Measurements from ENCODE around the gene TMEM131L.

TMEM131L gene

DNA sequence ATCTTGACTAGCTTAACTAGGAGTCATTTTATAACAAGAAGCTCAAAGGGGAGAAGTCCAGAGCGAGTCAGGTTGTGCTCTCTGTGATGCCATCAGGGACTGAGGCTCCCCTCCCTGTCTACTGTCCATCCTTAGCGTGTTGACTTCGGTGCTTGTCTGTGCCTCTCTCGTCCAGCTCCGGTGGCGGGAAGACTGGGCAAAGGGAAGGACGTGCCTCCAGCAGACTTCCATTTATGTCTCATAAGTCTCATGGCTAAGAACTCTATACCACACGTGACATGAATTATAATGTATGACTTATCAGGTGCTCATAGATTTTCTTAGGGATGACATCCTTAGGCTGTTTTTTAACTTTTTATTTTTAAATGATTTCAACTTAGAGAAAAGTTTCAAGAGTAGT, 125.3 kb downstream of the TMEM131L start:
- no peak for DNase-seq
- Histone ChIP-seq H4K20me1 (ENCODE audit: insufficient read depth, low read length) (no peaks in the 10 kb centered on the region), H3K9me2 (replicated peaks; ENCODE audit: insufficient read depth, low read length) (no peaks in the 10 kb centered on the region), H3K4me2 (ENCODE audit: low read depth, low read length) (no peak overlapping the region), H3K9ac (ENCODE audit: low read length) (no peak overlapping the region), H3K27me3 (replicated peaks; ENCODE audit: insufficient read depth, low read length) (no peaks in the 10 kb centered on the region), H3K4me3 (ENCODE audit: low read length) (no peak overlapping the region), H3F3A (ENCODE audit: insufficient read depth, low read length) (no peaks in the 10 kb centered on the region), H3K4me1 (ENCODE audit: low read length) (no peaks in the 10 kb centered on the region), H2AFZ (ENCODE audit: low read length) (no peak overlapping the region), H3K79me2 (ENCODE audit: low read length) (no peaks in the 10 kb centered on the region), H3K27ac (ENCODE audit: low read length) (no peak overlapping the region), H3K36me3 (replicated peaks; ENCODE audit: insufficient read depth, low read length) (no peaks in the 10 kb centered on the region), H3K9me3 (replicated peaks; ENCODE audit: insufficient read depth, low read length) (no peaks in the 10 kb centered on the region)
- TF ChIP-seq EZH2phosphoT487 (IDR thresholded peaks at IDR 0.05; ENCODE audit: low read length) (no peak), EZH2 (optimal IDR thresholded peaks at IDR 0.05; ENCODE audit: low read depth, low read length) (no peak)
- TF ChIP-seq, protein P1, sequence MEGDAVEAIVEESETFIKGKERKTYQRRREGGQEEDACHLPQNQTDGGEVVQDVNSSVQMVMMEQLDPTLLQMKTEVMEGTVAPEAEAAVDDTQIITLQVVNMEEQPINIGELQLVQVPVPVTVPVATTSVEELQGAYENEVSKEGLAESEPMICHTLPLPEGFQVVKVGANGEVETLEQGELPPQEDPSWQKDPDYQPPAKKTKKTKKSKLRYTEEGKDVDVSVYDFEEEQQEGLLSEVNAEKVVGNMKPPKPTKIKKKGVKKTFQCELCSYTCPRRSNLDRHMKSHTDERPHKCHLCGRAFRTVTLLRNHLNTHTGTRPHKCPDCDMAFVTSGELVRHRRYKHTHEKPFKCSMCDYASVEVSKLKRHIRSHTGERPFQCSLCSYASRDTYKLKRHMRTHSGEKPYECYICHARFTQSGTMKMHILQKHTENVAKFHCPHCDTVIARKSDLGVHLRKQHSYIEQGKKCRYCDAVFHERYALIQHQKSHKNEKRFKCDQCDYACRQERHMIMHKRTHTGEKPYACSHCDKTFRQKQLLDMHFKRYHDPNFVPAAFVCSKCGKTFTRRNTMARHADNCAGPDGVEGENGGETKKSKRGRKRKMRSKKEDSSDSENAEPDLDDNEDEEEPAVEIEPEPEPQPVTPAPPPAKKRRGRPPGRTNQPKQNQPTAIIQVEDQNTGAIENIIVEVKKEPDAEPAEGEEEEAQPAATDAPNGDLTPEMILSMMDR (IDR thresholded peaks at IDR 0.05; ENCODE audit: low read length): no peak

GRCh38 chr4:153592064-153592463, 125.9 kb downstream of the TMEM131L start:
- no peak overlapping the region for H3K9ac ChIP-seq (ENCODE audit: low read length)
- no peaks in the 10 kb centered on the region for H3K9me2 ChIP-seq (replicated peaks; ENCODE audit: insufficient read depth, low read length)
- no peak overlapping the region for H3K4me3 ChIP-seq (ENCODE audit: low read length)
- no peaks in the 10 kb centered on the region for H3K79me2 ChIP-seq (ENCODE audit: low read length)
- H3K27me3 ChIP-seq (replicated peaks; ENCODE audit: insufficient read depth, low read length): no peaks in the 10 kb centered on the region
- H4K20me1 ChIP-seq (ENCODE audit: insufficient read depth, low read length): no peaks in the 10 kb centered on the region
- H3K4me1 ChIP-seq (ENCODE audit: low read length): no peaks in the 10 kb centered on the region
- H3K4me2 ChIP-seq (ENCODE audit: low read depth, low read length): no peak overlapping the region
- H3K9me3 ChIP-seq (replicated peaks; ENCODE audit: insufficient read depth, low read length): no peaks in the 10 kb centered on the region
- no peak for DNase-seq
- TF ChIP-seq EZH2 (optimal IDR thresholded peaks at IDR 0.05; ENCODE audit: low read depth, low read length) (no peak), EZH2phosphoT487 (IDR thresholded peaks at IDR 0.05; ENCODE audit: low read length) (no peak)
- TF ChIP-seq, protein P1 (IDR thresholded peaks at IDR 0.05; ENCODE audit: low read length): no peak
- no peak overlapping the region for H2AFZ ChIP-seq (ENCODE audit: low read length)
- H3K27ac ChIP-seq (ENCODE audit: low read length): no peak overlapping the region
- no peaks in the 10 kb centered on the region for H3K36me3 ChIP-seq (replicated peaks; ENCODE audit: insufficient read depth, low read length)
- H3F3A ChIP-seq (ENCODE audit: insufficient read depth, low read length): no peaks in the 10 kb centered on the region

- H3K9me3 ChIP-seq (replicated peaks; ENCODE audit: insufficient read depth, low read length): no peaks in the 10 kb centered on the region
- no peak overlapping the region for H3K9ac ChIP-seq (ENCODE audit: low read length)
- no peak overlapping the region for H3K4me2 ChIP-seq (ENCODE audit: low read depth, low read length)
- TF ChIP-seq EZH2 (optimal IDR thresholded peaks at IDR 0.05; ENCODE audit: low read depth, low read length) (no peak), EZH2phosphoT487 (IDR thresholded peaks at IDR 0.05; ENCODE audit: low read length) (no peak)
- TF ChIP-seq, protein P1 (IDR thresholded peaks at IDR 0.05; ENCODE audit: low read length): no peak
- no peak overlapping the region for H2AFZ ChIP-seq (ENCODE audit: low read length)
- H3K27ac ChIP-seq (ENCODE audit: low read length): no peak overlapping the region
- no peak for DNase-seq
- H3K36me3 ChIP-seq (replicated peaks; ENCODE audit: insufficient read depth, low read length): no peaks in the 10 kb centered on the region
- no peaks in the 10 kb centered on the region for H3F3A ChIP-seq (ENCODE audit: insufficient read depth, low read length)
- H3K79me2 ChIP-seq (ENCODE audit: low read length): no peaks in the 10 kb centered on the region
- no peaks in the 10 kb centered on the region for H4K20me1 ChIP-seq (ENCODE audit: insufficient read depth, low read length)
- H3K4me3 ChIP-seq (ENCODE audit: low read length): no peak overlapping the region
- no peaks in the 10 kb centered on the region for H3K9me2 ChIP-seq (replicated peaks; ENCODE audit: insufficient read depth, low read length)
- no peaks in the 10 kb centered on the region for H3K27me3 ChIP-seq (replicated peaks; ENCODE audit: insufficient read depth, low read length)
- no peaks in the 10 kb centered on the region for H3K4me1 ChIP-seq (ENCODE audit: low read length)
Measured at GRCh38 chr4:153593161-153593560, 127.0 kb downstream of the TMEM131L start.
